Activated CD4-positive, alpha-beta T cell treated with anti-CD3 and anti-CD28 coated beads, Interleukin-2, Interleukin-6, amounts not matched to agents 100 ng/mL and 50 ng/mL, durations not matched to agents 16 hours and 8 hours (primary cell): ENCODE data around the gene TANGO2.

ENCODE experiments used
- DNase-seq: peaks from one replicate; pipeline ENCODE4 v3.0.0-alpha.2; 2020

The TANGO2 gene

GRCh38 chr22:19997561-19998231 is 23.2 kb upstream of the TANGO2 start:
- DNase-seq = no peak

GRCh38 chr22:19998232-19998951 is 22.5 kb upstream of the TANGO2 start:
- no peak for DNase-seq

GRCh38 chr22:19998991-19999820 is 21.7 kb upstream of the TANGO2 start:
- DNase-seq = no peak

GRCh38 chr22:20000246-20001081 is 20.4 kb upstream of the TANGO2 start:
- no peak for DNase-seq

- no peak for DNase-seq
Measured at GRCh38 chr22:20001082-20001638, 19.8 kb upstream of the TANGO2 start.

- DNase-seq = no peak
Measured at GRCh38 chr22:20002128-20002527, 18.8 kb upstream of the TANGO2 start.

GRCh38 chr22:20002636-20003035 is 18.3 kb upstream of the TANGO2 start:
- no peak for DNase-seq

GRCh38 chr22:20003304-20003703 is 17.6 kb upstream of the TANGO2 start:
- no peak for DNase-seq

- no peak for DNase-seq
Measured at GRCh38 chr22:20004464-20004863, 16.4 kb upstream of the TANGO2 start.

GRCh38 chr22:20008221-20008995 is 12.5 kb upstream of the TANGO2 start:
- no peak for DNase-seq

- no peak for DNase-seq
Measured at GRCh38 chr22:20009018-20009491, 11.9 kb upstream of the TANGO2 start.

- DNase-seq = no peak
Measured at GRCh38 chr22:20009582-20010306, 11.2 kb upstream of the TANGO2 start.

GRCh38 chr22:20010307-20011122 is 10.4 kb upstream of the TANGO2 start:
- no peak for DNase-seq

GRCh38 chr22:20011123-20011992 is 9.6 kb upstream of the TANGO2 start:
- no peak for DNase-seq

GRCh38 chr22:20011993-20012740 is 8.7 kb upstream of the TANGO2 start:
- DNase-seq = no peak

GRCh38 chr22:20012741-20013331 is 8.1 kb upstream of the TANGO2 start:
- DNase-seq = no peak

GRCh38 chr22:20013382-20013871 is 7.5 kb upstream of the TANGO2 start:
- DNase-seq = no peak
